HG03135 (cell line): ENCODE results near the gene KLHL11.

Experiments
- ATAC-seq: cut with Tn5 transposase; IDR thresholded peaks from one replicate; pipeline ENCODE4 v1.9.1; 2021; ENCODE audit warnings: mild to moderate bottlenecking, moderate library complexity; ENCODE audit not compliant: unreplicated experiment

KLHL11 gene, protein sequence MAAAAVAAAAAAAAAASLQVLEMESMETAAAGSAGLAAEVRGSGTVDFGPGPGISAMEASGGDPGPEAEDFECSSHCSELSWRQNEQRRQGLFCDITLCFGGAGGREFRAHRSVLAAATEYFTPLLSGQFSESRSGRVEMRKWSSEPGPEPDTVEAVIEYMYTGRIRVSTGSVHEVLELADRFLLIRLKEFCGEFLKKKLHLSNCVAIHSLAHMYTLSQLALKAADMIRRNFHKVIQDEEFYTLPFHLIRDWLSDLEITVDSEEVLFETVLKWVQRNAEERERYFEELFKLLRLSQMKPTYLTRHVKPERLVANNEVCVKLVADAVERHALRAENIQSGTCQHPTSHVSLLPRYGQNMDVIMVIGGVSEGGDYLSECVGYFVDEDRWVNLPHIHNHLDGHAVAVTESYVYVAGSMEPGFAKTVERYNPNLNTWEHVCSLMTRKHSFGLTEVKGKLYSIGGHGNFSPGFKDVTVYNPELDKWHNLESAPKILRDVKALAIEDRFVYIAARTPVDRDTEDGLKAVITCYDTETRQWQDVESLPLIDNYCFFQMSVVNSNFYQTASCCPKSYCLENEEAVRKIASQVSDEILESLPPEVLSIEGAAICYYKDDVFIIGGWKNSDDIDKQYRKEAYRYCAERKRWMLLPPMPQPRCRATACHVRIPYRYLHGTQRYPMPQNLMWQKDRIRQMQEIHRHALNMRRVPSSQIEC

DNA sequence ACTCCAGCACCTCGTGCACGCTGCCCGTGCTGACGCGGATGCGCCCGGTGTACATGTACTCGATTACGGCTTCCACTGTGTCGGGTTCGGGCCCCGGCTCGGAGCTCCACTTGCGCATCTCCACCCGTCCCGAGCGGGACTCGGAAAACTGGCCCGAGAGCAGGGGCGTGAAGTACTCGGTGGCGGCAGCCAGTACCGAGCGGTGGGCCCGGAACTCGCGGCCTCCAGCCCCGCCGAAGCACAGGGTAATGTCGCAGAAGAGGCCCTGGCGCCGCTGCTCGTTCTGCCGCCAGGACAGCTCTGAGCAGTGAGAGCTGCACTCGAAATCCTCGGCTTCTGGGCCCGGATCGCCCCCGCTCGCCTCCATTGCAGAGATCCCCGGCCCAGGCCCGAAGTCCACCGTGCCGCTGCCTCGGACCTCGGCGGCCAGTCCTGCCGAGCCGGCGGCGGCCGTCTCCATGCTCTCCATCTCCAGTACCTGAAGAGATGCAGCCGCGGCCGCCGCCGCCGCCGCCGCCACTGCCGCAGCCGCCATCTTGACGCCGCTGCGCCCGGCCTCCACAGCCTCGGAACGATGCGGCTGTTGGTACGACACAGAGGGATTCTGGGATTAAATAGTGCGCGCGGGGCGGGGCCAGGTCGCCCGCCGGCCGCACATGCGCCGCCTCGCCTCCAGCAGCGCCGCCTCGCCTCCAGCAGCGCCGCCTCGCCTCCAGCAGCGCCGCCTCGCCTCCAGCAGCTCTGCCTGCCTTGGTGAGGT, at the start of gene KLHL11:
Gene KLHL11 (minus strand): TSS at position 588 of the 760 bp plus-strand sequence. CDS start 53 bp downstream, at position 535.
- ATAC-seq: peak; percentile 80

DNA sequence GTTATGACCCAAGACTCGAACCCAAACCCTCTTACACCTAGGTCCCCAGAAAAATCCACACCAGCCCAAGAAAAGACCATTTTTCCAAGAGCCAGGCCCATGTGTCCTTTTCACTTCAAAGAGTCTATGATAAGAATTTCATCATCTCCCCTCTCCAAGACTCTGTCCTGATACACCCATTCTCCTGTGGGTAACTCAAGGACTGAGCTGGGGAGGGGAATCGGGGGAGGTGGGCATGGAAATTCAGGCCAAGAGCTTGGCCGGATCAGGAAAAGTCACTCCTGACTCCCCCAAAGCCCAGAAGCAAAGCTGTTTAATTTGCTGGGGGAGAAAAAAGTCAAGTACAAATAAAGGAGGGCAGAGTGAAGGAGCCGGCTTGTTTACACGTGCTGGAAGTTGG, 49.8 kb upstream of the KLHL11 start:
- no peak for ATAC-seq

DNA sequence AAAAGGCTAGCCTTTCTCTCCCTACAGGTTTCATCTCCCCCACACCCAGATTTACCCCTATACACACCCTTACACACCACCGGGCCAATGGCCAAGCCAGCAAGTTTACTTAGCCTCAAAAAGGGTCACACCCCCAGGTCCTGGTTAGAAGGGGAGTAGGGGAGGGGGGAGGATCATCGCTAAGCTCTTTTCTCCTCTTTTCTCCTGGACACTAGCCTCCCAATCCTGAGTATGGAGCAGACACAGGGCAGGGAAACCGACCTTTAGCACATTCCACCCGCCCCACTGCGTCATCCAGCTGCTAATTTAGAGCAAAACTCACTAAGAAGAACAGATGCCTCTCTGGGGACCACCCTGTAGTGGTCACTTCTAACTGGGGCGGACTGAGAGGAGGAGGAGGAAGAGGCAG, 49.1 kb upstream of the KLHL11 start:
- no peak for ATAC-seq

DNA sequence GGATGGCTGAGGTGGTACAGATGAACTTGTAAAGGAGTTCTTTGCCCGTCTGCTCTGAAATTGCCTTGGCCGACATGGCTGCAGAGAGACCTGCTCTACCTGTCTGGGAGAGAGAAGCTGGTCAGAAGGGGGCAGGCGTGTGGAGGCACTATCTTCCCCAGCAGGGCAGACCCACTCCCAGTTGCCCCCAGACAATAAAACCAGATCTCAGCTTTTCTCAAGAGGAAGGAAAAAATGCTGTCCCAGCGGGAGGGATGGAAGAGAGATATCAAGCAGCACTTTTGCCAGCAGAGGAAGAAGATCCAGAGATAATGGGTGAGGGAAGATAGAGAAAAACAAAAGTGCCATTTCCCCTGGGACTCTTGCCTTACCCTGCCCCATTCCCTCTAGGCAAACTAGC, 48.6 kb upstream of the KLHL11 start:
- ATAC-seq: no peak

DNA sequence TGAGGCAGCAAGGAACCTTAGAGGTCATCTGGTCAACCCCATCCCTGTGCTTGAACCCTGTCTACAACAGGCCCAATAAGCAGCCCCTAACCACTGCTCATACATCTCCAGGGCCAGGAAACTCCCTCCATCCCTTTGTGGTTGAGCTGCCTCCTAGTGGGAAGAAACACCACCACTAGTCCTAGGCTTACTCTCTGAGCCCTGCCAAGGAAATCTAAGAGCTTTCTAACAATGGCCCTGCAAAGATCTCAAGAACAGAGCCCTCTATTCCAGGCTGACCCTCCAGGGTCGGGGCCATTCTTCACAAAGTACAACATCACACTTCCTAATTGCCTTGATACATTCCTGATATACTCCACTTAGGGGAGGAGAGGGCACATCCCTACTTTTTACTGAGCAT, 47.7 kb upstream of the KLHL11 start:
- no peak for ATAC-seq

DNA sequence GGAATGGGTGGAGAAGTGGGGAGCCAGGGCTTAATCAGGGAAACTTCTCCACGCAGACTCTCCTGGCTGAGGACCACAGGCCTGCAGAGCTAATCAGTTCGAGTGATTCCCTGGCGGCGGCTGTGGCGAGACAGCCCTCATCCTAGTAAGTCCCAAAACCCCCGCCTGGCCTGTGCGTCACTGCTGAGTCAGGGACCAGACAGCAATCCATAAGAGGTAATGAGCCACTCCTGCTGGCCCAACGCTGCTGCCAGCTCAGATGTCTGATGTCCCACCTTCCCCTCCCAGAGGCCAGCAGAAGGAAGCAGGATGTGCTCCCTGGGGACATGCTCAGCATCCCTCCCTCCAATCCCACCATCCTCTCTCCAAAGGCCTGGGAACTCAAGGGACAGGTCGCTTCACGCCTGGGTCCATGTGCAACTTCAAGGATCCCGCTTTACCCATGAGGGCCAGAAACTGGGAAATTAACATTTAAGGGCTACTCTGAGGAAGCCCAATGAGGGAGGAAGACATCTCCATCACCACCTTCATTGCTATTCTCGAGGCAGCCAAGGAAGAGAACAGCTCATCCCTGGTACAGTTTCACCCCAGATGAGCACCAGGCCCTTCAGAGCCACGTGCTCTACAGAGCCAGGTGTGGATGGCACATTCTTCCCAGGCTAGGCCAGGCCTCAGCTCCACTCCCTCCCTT, 45.6 kb upstream of the KLHL11 start:
- no peak for ATAC-seq

DNA sequence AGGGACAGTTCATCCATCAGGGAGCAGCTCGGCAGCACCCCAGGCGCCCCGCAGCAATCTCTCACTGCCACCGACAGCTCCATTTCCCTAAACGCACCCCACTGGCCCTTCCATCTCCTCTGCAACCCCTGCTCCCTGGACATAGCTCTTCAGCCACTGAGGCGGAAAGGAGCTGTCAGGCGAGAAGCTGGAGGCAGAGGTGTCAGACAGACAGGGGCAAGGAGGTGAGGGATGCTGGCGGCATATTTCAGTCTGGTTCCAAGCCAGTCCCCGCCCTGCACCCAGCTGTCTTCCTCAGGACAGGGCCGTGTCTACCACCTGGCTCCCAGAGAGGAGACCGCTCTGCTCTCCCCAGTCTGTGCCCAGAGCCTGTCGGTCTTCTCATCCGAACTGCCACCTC, 43.9 kb upstream of the KLHL11 start:
- ATAC-seq: no peak

DNA sequence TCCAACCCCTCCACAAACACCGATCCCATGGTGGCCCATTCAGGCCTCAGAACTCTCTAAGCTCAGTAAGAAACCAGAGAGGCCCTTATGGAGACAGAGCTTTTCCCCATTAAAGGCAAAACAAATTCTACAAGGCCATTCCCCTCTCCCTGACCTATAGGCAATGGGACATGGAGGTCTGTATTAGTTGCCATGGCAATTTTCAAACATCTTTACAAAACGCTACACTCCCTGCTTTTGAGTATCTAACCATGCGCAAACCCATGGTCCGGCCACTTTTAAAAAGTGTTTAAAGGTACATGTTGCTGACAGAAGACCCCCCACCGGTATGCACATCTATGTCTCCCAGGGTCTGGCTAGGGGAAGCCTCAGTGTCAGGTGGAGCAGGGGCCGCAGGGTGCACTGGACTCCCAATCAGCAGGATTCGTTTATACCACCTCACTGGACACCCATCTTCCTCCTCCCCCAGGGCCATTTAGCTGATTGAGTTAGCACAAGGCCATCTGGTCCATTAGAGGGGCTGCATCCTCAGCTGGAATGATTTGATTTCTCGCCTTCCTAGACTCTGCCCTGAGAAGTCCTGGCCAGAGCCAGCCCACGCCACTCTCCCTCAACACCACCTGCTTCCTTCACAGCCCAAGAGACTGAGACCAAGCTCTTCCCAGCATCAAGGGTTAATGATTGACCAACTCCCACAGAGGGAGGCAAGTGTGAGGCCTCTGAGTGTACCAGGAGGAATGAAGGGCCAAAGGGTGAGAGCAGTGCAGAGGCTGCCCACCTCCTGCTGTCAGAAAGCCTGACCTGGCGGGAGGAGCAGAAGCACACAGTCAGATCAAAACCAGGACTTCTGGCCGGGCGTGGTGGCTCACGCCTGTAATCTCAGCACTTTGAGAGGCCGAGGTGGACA, 42.7 kb upstream of the KLHL11 start:
- no peak for ATAC-seq

DNA sequence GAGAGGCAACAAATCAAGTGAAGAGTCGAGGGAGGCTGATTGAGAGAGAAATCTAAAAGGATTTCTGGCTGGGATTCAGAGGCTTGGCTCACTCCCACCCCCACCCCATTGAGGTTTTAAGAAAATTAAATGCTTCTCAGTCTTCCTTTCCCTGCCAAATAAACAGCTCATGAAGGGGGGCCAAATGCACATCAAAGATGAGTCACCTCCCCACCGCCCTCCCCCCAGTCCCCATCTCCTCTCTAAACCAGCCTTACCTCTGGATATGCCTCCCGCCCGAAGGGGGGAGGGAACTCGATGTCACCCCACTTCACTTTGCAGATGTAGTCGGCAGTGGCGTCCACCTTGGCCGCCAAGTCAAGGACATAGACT, 41.9 kb upstream of the KLHL11 start:
- ATAC-seq: no peak

DNA sequence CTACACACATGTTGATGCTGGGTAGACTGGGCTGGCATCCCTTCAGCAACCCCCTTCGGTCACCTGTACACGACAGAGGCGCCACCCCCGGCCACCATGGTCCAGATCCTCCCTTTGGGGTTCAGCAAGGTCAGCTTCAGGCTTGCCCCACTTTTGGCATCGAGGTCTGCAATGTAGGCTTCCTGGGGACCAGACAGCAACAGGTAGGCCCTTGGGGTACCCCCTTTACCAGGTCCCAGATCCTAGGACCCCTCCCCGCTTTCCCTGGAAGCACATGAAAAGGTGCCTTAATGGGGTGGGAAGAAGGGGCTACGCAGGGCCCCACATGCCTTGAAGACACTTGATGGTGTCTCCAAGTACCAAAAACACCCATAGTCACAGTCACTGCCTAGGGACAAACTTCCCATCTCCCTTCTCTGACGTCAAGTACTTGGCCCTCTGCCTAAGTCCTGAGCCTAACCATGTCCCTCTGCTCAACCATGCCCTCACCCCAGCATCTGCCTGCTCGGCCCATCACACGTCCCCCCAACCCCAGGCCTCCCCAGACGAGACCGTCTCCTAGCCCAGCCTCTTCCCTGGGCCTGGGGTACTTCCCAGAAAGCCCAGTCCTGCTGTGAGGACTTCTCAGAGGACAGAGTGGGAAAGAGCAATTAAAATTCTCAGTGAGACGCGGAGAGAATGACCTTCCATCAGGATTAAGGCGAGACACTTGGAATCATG, 41.4 kb upstream of the KLHL11 start:
- ATAC-seq: no peak

DNA sequence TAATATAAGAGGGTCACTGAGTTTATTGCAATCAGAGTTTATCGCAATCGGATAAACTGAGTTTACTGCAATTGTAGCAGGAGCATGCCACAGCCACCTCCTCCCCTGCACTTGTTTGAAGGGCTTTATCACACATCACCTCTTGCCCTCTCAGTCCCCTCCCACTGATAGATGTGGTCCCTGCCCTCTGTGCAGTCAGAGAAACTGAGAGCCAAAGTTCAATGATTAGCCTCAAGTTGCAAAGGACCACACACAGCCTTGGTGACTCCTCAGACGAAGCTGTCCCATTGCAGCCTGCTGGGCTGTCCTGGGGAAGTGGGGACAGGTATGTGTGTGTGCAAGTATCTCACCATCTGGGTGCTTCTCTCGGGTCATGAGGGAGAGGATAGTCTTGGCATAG, 39.9 kb upstream of the KLHL11 start:
- ATAC-seq: no peak

DNA sequence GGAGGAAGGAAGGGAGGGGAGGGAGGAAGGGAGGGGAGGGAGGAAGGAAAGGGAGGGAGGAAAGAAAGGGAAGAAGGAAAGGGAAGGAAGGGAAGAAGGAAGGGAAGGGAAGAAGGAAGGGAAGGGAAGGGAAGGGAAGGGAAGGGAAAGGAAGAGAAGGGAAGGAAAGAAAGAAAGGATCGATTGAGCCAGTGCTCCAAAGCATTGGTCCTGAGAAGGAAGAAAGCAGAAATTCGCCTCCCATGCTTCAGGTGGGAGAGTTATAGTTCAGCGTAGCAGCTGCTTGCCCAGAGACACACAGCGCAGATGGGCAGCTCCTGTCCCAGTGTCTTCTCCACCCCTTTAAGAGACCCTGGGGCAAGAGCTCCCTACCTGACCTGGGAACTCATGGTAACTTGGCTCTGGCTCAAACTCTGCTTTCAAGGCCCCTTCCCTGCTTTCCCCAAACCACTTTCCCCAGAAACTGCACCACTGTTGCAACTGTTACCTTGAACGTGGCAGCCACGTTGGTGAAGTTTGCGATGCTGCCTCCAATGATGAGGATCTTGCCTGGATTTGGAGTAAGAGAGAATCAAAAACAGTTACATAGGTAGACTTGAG, 39.1 kb upstream of the KLHL11 start:
- no peak for ATAC-seq

DNA sequence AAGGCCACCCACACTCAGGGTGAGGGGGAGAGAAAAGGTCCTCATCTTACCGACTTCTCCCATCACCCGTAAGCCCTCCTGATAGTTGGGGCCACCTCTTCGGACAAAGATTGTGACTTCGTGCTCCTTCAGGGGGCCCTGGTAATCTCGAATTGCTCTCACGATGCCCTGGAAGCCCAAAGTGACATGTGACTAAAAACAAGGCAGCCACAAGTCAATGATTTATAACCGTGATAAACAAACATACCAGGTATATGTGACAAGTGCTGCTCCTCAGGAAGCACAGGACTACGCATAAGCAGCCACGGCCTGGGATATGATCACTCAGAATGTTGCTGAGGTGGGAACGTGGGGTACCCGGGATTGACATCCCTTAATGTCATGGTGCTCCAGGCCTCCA, 36.4 kb upstream of the KLHL11 start:
- ATAC-seq: no peak

DNA sequence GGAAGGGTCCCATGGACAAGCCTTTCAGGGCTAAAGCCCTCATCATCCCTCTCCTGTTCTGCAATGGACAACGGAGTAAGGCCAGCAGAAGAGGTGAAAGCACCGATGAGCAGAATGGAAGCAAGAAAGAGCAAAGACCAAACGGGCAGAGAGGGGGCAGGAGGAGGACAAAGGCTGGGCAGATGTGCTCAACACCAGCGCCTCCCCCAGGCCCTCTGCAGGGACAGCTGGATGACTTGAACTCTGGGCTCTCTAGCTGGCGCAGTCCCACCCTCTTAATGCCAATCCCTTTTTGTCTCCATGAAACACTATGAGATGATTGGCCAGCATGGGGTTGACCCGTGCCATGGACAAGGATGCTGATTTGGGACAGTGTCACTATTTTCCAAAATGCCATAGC, 31.5 kb upstream of the KLHL11 start:
- no peak for ATAC-seq

DNA sequence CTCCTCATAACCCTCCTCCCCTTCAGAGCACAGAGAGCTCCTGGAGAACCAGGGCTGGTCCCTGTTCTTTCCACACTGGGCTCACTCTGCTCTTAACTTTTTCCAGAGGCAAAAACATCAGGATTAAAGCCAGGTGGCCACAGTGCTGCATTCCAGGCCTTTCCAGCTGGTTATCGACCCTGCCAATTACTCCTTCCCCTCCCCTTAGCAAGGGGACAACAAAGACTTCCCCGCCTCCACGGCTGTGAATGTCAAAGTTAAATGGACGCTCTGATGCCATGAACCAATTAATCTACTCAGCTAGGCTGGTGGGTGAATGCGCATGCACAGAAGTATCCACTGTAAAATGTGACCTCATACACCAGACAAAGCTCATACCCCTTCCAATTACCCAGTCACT, 30.4 kb upstream of the KLHL11 start:
- ATAC-seq: no peak

DNA sequence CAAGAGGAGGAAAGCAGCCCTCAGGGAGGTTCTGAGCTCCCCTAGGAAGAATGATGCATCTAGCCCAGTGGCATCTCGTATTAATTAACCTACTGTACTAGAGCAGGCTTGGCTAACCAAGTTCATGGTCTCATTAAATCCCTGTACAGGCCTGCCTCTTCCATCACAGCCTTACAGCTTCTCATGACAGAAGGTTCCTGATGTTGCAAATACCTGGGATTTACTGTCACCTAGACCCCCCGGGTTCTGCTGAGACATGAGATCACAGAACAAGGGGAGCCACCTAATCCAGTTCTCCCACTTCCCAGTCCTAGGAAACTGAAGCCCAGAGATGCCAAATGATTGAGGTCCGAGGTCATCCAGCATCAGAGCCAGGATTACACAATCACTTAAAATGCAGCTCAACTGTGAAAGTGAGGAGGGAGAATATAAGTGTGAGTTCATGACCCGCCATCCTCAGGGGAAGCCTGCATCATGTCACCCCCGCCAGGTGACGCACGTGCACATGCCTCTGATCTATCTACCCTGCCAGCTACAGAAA, 29.6 kb upstream of the KLHL11 start:
- no peak for ATAC-seq

DNA sequence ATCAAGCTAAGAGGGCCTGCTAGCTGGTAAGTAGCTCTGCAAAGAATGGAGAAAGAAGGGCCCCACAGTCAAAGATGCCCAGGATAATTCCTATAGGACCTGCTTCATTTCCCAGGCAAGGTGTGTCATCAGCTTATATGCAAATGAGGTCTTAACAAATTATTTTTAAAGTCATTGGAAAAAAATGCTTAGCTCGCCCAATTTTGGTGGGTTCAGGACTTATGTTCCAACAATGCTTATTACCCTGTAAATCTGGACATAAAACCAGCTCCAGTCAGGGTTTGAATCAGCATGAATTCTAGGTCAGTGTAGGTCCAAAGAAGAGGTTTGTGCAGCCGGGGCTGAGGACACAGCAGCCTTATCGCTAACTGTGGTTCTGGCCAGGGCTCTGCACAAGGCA, 28.2 kb upstream of the KLHL11 start:
- no peak for ATAC-seq

DNA sequence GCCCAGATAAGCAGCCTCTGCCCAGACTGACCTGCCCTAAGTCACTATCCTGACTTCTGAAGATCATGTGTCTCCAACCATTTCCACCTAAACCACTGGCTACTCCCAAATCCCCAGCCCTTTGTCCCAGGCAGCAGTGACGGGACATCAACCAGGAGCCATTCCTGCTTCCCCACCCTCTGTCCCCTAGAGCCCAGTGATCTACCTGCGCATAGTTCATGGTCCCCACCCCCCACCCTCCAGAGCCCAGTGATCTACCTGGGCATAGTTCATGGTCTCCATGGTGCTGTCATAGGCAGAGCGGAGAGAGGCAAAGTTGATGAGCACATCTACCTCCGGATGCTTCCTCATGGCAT, 26.8 kb upstream of the KLHL11 start:
- ATAC-seq: no peak
